ENCODE data around the gene RUBCNL. TPM values are rescaled to one million over a fixed set of nuclear protein-coding genes. Genes with fewer than 3 reads are reported as not detected.

RUBCNL gene
- total and polyA plus RNA-seq, 2 experiments from 2014 or later, result 4.2 to 5.9 TPM

DNA sequence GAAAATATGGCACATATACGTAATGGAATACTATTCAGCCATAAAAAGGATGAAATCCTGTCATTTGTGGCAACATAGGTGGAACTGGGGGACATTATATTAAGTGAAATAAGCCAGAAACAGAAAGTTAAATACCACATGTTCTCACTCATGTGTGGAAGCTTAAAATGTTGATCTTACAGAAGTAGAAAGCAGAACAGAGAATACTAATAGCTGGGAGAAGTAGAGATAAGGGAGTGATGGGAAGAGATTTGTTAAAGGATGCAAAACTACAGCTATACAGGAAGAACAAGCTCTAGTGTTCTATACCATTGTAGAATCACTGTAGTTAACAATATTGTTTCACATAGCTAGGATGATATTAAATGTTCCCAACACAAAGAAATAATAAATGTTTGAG, 68.1 kb downstream of the RUBCNL start:
- DNase-seq (ENCODE audit: low spot score), result no peak
- H3K79me2 ChIP-seq (replicated peaks; ENCODE audit: insufficient read depth), result no peaks in the 10 kb centered on the region
- H3F3A ChIP-seq (replicated peaks; ENCODE audit: low read depth), result no peaks in the 10 kb centered on the region
- no peaks in the 10 kb centered on the region for H3K36me3 ChIP-seq (ENCODE audit: insufficient read depth)
- H3K4me3 ChIP-seq, result no peak overlapping the region
- ATAC-seq, result no peak
- Mint-ChIP-seq H3K36me3 (ENCODE audit: low read depth) (no peaks in the 10 kb centered on the region), H3K27me3 (ENCODE audit: insufficient read depth, low read depth, poor library complexity) (no peaks in the 10 kb centered on the region), H3K27ac (no peak overlapping the region), H3K9me3 (no peaks in the 10 kb centered on the region), H3K4me1 (peaks cover 4% of the 10 kb centered on the region; the same call in 2 of the 3 replicates), H3K4me3 (no peak overlapping the region)
- H3K4me1 ChIP-seq (ENCODE audit: insufficient read depth), result no peaks in the 10 kb centered on the region
- no peaks in the 10 kb centered on the region for H3K27me3 ChIP-seq (ENCODE audit: insufficient read depth)
- H3K27ac ChIP-seq (ENCODE audit: low read depth), result no peak overlapping the region
- H2AFZ ChIP-seq, result no peak overlapping the region
- peaks cover 12% of the 10 kb centered on the region; the same call in 1 of the 2 replicates for H3K9me2 ChIP-seq (ENCODE audit: insufficient read depth)
- no peak overlapping the region for H3K4me2 ChIP-seq
- TF ChIP-seq POLR2AphosphoS5 (IDR thresholded peaks at IDR 0.05; ENCODE audit: low read depth), result no peak
- TF ChIP-seq ZNF114 (CRISPR knock-in tag; IDR thresholded peaks at IDR 0.05), result no peak
- TF ChIP-seq, protein P1, sequence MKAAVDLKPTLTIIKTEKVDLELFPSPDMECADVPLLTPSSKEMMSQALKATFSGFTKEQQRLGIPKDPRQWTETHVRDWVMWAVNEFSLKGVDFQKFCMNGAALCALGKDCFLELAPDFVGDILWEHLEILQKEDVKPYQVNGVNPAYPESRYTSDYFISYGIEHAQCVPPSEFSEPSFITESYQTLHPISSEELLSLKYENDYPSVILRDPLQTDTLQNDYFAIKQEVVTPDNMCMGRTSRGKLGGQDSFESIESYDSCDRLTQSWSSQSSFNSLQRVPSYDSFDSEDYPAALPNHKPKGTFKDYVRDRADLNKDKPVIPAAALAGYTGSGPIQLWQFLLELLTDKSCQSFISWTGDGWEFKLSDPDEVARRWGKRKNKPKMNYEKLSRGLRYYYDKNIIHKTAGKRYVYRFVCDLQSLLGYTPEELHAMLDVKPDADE (IDR thresholded peaks at IDR 0.05), result no peak
- no peak for TF ChIP-seq EZH2 (IDR thresholded peaks at IDR 0.05; ENCODE audit: low read depth, unreplicated experiment)
- TF ChIP-seq EZH2phosphoT487 (IDR thresholded peaks at IDR 0.05; ENCODE audit: unreplicated experiment), result no peak
- no peak for TF ChIP-seq ZNF331 (CRISPR knock-in tag; IDR thresholded peaks at IDR 0.05; ENCODE audit: low read depth)
- TF ChIP-seq JUNB (IDR thresholded peaks at IDR 0.05; ENCODE audit: unreplicated experiment), result no peak
- no peak for TF ChIP-seq NANOG (IDR thresholded peaks at IDR 0.05; ENCODE audit: borderline replicate concordance)
- TF ChIP-seq CREB1 (CRISPR knock-in tag; IDR thresholded peaks at IDR 0.05; ENCODE audit: low read depth), result no peak
- TF ChIP-seq, protein P2, sequence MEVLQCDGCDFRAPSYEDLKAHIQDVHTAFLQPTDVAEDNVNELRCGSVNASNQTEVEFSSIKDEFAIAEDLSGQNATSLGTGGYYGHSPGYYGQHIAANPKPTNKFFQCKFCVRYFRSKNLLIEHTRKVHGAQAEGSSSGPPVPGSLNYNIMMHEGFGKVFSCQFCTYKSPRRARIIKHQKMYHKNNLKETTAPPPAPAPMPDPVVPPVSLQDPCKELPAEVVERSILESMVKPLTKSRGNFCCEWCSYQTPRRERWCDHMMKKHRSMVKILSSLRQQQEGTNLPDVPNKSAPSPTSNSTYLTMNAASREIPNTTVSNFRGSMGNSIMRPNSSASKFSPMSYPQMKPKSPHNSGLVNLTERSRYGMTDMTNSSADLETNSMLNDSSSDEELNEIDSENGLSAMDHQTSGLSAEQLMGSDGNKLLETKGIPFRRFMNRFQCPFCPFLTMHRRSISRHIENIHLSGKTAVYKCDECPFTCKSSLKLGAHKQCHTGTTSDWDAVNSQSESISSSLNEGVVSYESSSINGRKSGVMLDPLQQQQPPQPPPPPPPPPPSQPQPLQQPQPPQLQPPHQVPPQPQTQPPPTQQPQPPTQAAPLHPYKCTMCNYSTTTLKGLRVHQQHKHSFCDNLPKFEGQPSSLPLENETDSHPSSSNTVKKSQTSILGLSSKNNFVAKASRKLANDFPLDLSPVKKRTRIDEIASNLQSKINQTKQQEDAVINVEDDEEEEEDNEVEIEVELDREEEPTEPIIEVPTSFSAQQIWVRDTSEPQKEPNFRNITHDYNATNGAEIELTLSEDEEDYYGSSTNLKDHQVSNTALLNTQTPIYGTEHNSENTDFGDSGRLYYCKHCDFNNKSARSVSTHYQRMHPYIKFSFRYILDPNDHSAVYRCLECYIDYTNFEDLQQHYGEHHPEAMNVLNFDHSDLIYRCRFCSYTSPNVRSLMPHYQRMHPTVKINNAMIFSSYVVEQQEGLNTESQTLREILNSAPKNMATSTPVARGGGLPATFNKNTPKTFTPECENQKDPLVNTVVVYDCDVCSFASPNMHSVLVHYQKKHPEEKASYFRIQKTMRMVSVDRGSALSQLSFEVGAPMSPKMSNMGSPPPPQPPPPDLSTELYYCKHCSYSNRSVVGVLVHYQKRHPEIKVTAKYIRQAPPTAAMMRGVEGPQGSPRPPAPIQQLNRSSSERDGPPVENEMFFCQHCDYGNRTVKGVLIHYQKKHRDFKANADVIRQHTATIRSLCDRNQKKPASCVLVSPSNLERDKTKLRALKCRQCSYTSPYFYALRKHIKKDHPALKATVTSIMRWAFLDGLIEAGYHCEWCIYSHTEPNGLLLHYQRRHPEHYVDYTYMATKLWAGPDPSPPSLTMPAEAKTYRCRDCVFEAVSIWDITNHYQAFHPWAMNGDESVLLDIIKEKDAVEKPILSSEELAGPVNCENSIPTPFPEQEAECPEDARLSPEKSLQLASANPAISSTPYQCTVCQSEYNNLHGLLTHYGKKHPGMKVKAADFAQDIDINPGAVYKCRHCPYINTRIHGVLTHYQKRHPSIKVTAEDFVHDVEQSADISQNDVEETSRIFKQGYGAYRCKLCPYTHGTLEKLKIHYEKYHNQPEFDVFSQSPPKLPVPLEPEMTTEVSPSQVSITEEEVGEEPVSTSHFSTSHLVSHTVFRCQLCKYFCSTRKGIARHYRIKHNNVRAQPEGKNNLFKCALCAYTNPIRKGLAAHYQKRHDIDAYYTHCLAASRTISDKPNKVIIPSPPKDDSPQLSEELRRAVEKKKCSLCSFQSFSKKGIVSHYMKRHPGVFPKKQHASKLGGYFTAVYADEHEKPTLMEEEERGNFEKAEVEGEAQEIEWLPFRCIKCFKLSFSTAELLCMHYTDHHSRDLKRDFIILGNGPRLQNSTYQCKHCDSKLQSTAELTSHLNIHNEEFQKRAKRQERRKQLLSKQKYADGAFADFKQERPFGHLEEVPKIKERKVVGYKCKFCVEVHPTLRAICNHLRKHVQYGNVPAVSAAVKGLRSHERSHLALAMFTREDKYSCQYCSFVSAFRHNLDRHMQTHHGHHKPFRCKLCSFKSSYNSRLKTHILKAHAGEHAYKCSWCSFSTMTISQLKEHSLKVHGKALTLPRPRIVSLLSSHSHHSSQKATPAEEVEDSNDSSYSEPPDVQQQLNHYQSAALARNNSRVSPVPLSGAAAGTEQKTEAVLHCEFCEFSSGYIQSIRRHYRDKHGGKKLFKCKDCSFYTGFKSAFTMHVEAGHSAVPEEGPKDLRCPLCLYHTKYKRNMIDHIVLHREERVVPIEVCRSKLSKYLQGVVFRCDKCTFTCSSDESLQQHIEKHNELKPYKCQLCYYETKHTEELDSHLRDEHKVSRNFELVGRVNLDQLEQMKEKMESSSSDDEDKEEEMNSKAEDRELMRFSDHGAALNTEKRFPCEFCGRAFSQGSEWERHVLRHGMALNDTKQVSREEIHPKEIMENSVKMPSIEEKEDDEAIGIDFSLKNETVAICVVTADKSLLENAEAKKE (CRISPR knock-in tag; IDR thresholded peaks at IDR 0.05), result no peak
- no peak for TF ChIP-seq STAT1 (IDR thresholded peaks at IDR 0.05; ENCODE audit: unreplicated experiment)
- TF ChIP-seq, protein P3, sequence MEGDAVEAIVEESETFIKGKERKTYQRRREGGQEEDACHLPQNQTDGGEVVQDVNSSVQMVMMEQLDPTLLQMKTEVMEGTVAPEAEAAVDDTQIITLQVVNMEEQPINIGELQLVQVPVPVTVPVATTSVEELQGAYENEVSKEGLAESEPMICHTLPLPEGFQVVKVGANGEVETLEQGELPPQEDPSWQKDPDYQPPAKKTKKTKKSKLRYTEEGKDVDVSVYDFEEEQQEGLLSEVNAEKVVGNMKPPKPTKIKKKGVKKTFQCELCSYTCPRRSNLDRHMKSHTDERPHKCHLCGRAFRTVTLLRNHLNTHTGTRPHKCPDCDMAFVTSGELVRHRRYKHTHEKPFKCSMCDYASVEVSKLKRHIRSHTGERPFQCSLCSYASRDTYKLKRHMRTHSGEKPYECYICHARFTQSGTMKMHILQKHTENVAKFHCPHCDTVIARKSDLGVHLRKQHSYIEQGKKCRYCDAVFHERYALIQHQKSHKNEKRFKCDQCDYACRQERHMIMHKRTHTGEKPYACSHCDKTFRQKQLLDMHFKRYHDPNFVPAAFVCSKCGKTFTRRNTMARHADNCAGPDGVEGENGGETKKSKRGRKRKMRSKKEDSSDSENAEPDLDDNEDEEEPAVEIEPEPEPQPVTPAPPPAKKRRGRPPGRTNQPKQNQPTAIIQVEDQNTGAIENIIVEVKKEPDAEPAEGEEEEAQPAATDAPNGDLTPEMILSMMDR (conservative IDR thresholded peaks at IDR 0.05; ENCODE audit: low read depth in 2 of 2), result no peak
- TF ChIP-seq, protein P4, sequence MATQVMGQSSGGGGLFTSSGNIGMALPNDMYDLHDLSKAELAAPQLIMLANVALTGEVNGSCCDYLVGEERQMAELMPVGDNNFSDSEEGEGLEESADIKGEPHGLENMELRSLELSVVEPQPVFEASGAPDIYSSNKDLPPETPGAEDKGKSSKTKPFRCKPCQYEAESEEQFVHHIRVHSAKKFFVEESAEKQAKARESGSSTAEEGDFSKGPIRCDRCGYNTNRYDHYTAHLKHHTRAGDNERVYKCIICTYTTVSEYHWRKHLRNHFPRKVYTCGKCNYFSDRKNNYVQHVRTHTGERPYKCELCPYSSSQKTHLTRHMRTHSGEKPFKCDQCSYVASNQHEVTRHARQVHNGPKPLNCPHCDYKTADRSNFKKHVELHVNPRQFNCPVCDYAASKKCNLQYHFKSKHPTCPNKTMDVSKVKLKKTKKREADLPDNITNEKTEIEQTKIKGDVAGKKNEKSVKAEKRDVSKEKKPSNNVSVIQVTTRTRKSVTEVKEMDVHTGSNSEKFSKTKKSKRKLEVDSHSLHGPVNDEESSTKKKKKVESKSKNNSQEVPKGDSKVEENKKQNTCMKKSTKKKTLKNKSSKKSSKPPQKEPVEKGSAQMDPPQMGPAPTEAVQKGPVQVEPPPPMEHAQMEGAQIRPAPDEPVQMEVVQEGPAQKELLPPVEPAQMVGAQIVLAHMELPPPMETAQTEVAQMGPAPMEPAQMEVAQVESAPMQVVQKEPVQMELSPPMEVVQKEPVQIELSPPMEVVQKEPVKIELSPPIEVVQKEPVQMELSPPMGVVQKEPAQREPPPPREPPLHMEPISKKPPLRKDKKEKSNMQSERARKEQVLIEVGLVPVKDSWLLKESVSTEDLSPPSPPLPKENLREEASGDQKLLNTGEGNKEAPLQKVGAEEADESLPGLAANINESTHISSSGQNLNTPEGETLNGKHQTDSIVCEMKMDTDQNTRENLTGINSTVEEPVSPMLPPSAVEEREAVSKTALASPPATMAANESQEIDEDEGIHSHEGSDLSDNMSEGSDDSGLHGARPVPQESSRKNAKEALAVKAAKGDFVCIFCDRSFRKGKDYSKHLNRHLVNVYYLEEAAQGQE (IDR thresholded peaks at IDR 0.05; ENCODE audit: unreplicated experiment), result no peak
- H4K20me1 ChIP-seq (replicated peaks; ENCODE audit: insufficient read depth), result no peaks in the 10 kb centered on the region
